GM23248 (cell line): ENCODE measurements around the gene RRAS2. TPM values are rescaled to one million over a fixed set of nuclear protein-coding genes. Genes with fewer than 3 reads are reported as not detected.
A peak's percentile ranks its signal among the peaks of the same experiment; 100 is the strongest.

Experiments
- DNase-seq: peaks from one replicate; pipeline ENCODE4 v3.0.0-alpha.2; 2015
- H2AFZ ChIP-seq: fragments of 200-600 bp; sonication (generic); 2 replicates; pipeline ENCODE4 v1.6.1; 2016; ENCODE audit warnings: antibody characterized with exemption
- H3F3A ChIP-seq: fragments of 200-600 bp; sonication (generic); 2 replicates; pipeline ENCODE4 v1.6.1; 2016; ENCODE audit warnings: mild to moderate bottlenecking, antibody characterized with exemption, mixed run types; ENCODE audit not compliant: insufficient read depth
- H3K27ac ChIP-seq: fragments of 200-600 bp; sonication (generic); 2 replicates; pipeline ENCODE4 v1.5.1; 2016; ENCODE audit warnings: mild to moderate bottlenecking
- H3K27me3 ChIP-seq: fragments of 200-600 bp; sonication (generic); replicated peaks from 2 replicates; pipeline ENCODE4 v1.6.1; 2016; ENCODE audit warnings: mild to moderate bottlenecking; ENCODE audit not compliant: insufficient read depth
- H3K36me3 ChIP-seq: fragments of 200-600 bp; sonication (generic); 2 replicates; pipeline ENCODE4 v1.6.1; 2016; ENCODE audit warnings: low read depth, mild to moderate bottlenecking
- H3K4me1 ChIP-seq: fragments of 200-600 bp; sonication (generic); 2 replicates; pipeline ENCODE4 v1.6.1; 2016; ENCODE audit warnings: mild to moderate bottlenecking; ENCODE audit not compliant: insufficient read depth
- H3K4me2 ChIP-seq: fragments of 200-600 bp; sonication (generic); one replicate; pipeline ENCODE4 v1.6.1; 2016; ENCODE audit warnings: mild to moderate bottlenecking; ENCODE audit not compliant: unreplicated experiment
- H3K4me3 ChIP-seq: fragments of 200-600 bp; sonication (generic); 2 replicates; pipeline ENCODE4 v1.5.1; 2016; ENCODE audit warnings: mild to moderate bottlenecking
- H3K79me2 ChIP-seq: fragments of 200-600 bp; sonication (generic); 2 replicates; pipeline ENCODE4 v1.6.1; 2016; ENCODE audit warnings: mild to moderate bottlenecking; ENCODE audit not compliant: insufficient read depth
- H3K9ac ChIP-seq: fragments of 200-600 bp; sonication (generic); 2 replicates; pipeline ENCODE4 v1.6.1; 2016; ENCODE audit warnings: mild to moderate bottlenecking
- H3K9me2 ChIP-seq: fragments of 200-600 bp; sonication (generic); 2 replicates; pipeline ENCODE4 v1.6.1; 2016; ENCODE audit warnings: mixed run types, mild to moderate bottlenecking, moderate library complexity; ENCODE audit not compliant: insufficient read depth
- H3K9me3 ChIP-seq: fragments of 200-600 bp; sonication (generic); one replicate; pipeline ENCODE4 v1.6.1; 2017; ENCODE audit warnings: low read depth
- H4K20me1 ChIP-seq: fragments of 200-600 bp; sonication (generic); 2 replicates; pipeline ENCODE4 v1.6.0; 2016; ENCODE audit not compliant: insufficient read depth
- EZH2 ChIP-seq: fragments of 200-600 bp; sonication (generic); IDR thresholded peaks from 2 replicates; pipeline ENCODE4 v1.6.1; 2018; ENCODE audit warnings: antibody characterized with exemption, mild to moderate bottlenecking; ENCODE audit not compliant: insufficient read depth, poor library complexity, severe bottlenecking
- EZH2phosphoT487 ChIP-seq: fragments of 200-600 bp; sonication (generic); IDR thresholded peaks from 2 replicates; pipeline ENCODE4 v1.6.1; 2018; ENCODE audit warnings: antibody characterized with exemption, moderate library complexity, mild to moderate bottlenecking, low read depth; ENCODE audit not compliant: insufficient read depth
- WGBS, 2 experiments: methylation state at CpG; one replicate each; pipeline ENCODE4 v1.1.6; 2015 to 2017; ENCODE audit warnings: low lambda C conversion rate in 2 of 2, low coverage in 1 of 2; ENCODE audit errors: missing lambda C conversion rate in 2 of 2; 5-methylcytosine and 5-hydroxymethylcytosine counted together
- in situ Hi-C: fragments of 300-500 bp; cut with MboI; formaldehyde crosslinking; loops from 2 replicates; pipeline ENCODE4 v1.15.0; 2020
- polyA plus RNA-seq: library from polyadenylated mRNA; unstranded; fragments of >200 nt; fragmentation: Nextera tagmentation; extraction: Ambion mirVana; gene quantifications from 2 replicates; pipeline ENCODE4 v1.2.1, GENCODE V29; 2016
- total RNA-seq: library from RNA; depleted of rRNA; stranded (reverse); fragments of >200 nt; shearing (Covaris generic); gene quantifications from 2 replicates; pipeline ENCODE4 v1.2.3, GENCODE V29; 2014

RRAS2 gene
- total and polyA plus RNA-seq, 2 experiments from 2014 or later, result 268 to 382 TPM

- DNase-seq, result no peak
- H3K36me3 ChIP-seq, result no peaks in the 10 kb centered on the region
- H3K9me3 ChIP-seq, result no peaks in the 10 kb centered on the region
- WGBS, 2 experiments, result 8 to 29% methylated on average over 1 of the region's 1 CpG
- H3K27ac ChIP-seq, result no peak overlapping the region
- H3K79me2 ChIP-seq, result no peaks in the 10 kb centered on the region
- H3K27me3 ChIP-seq, result no peaks in the 10 kb centered on the region
- no peak overlapping the region for H3K9ac ChIP-seq
- no peaks in the 10 kb centered on the region for H4K20me1 ChIP-seq
- H3K9me2 ChIP-seq, result no peaks in the 10 kb centered on the region
- no peak overlapping the region for H2AFZ ChIP-seq
- in situ Hi-C loops, result no loop called here
- peaks cover 23% of the 10 kb centered on the region for H3F3A ChIP-seq
- no peak for TF ChIP-seq EZH2
- TF ChIP-seq EZH2phosphoT487, result no peak
- H3K4me1 ChIP-seq, result peaks cover 35% of the 10 kb centered on the region
- no peak overlapping the region for H3K4me2 ChIP-seq
- H3K4me3 ChIP-seq, result no peak overlapping the region
Observed at GRCh38 chr11:14370496-14370895, 11.5 kb upstream of the RRAS2 start.

- Histone ChIP-seq H3K79me2 (no peaks in the 10 kb centered on the region), H3K36me3 (no peaks in the 10 kb centered on the region), H3K4me3 (no peak overlapping the region), H3K4me2 (no peak overlapping the region), H3K9ac (0 out of 2 replicates have a peak overlapping the region, but pooled peaks have one; percentile 1), H3K27ac (no peak overlapping the region), H2AFZ (peak overlapping the region; percentile 40; the same call in 1 of the 2 replicates), H3K4me1 (peaks cover 26% of the 10 kb centered on the region), H3K9me3 (no peaks in the 10 kb centered on the region), H3K27me3 (no peaks in the 10 kb centered on the region), H4K20me1 (no peaks in the 10 kb centered on the region), H3F3A (peaks cover 17% of the 10 kb centered on the region), H3K9me2 (no peaks in the 10 kb centered on the region)
- TF ChIP-seq EZH2phosphoT487 (no peak), EZH2 (no peak)
- in situ Hi-C loops, result no loop called here
- DNase-seq, result no peak
Observed at GRCh38 chr11:14369598-14369997, 10.6 kb upstream of the RRAS2 start.

GRCh38 chr11:14366936-14367335, 8.0 kb upstream of the RRAS2 start:
- Histone ChIP-seq H3K4me2 (no peak overlapping the region), H3K27me3 (no peaks in the 10 kb centered on the region), H3F3A (no peaks in the 10 kb centered on the region), H3K9me3 (no peaks in the 10 kb centered on the region), H3K4me1 (0 out of 2 replicates have a peak, but pooled peaks cover 4% of the 10 kb centered on the region), H3K4me3 (no peak overlapping the region), H4K20me1 (no peaks in the 10 kb centered on the region), H2AFZ (no peak overlapping the region), H3K36me3 (no peaks in the 10 kb centered on the region), H3K27ac (no peak overlapping the region), H3K9me2 (no peaks in the 10 kb centered on the region), H3K9ac (no peak overlapping the region), H3K79me2 (no peaks in the 10 kb centered on the region)
- no peak for DNase-seq
- TF ChIP-seq EZH2phosphoT487 (no peak), EZH2 (no peak)
- in situ Hi-C loops, result no loop called here

- no peak overlapping the region for H2AFZ ChIP-seq
- H3K9me2 ChIP-seq, result no peaks in the 10 kb centered on the region
- H3K9ac ChIP-seq, result no peak overlapping the region
- no peak overlapping the region for H3K4me3 ChIP-seq
- no peak overlapping the region for H3K27ac ChIP-seq
- H3K79me2 ChIP-seq, result no peaks in the 10 kb centered on the region
- no peaks in the 10 kb centered on the region for H4K20me1 ChIP-seq
- no peaks in the 10 kb centered on the region for H3K9me3 ChIP-seq
- no peak overlapping the region for H3K4me2 ChIP-seq
- no peak for DNase-seq
- WGBS, 2 experiments, result 88 to 91% methylated on average over 5 of the region's 5 CpGs
- H3K4me1 ChIP-seq, result 0 out of 2 replicates have a peak, but pooled peaks cover 3% of the 10 kb centered on the region
- no peaks in the 10 kb centered on the region for H3K27me3 ChIP-seq
- in situ Hi-C loops, result no loop called here
- H3K36me3 ChIP-seq, result no peaks in the 10 kb centered on the region
- TF ChIP-seq EZH2phosphoT487 (no peak), EZH2 (no peak)
- peaks cover 7% of the 10 kb centered on the region for H3F3A ChIP-seq
Observed at GRCh38 chr11:14364322-14364721, 5.3 kb upstream of the RRAS2 start.

DNA sequence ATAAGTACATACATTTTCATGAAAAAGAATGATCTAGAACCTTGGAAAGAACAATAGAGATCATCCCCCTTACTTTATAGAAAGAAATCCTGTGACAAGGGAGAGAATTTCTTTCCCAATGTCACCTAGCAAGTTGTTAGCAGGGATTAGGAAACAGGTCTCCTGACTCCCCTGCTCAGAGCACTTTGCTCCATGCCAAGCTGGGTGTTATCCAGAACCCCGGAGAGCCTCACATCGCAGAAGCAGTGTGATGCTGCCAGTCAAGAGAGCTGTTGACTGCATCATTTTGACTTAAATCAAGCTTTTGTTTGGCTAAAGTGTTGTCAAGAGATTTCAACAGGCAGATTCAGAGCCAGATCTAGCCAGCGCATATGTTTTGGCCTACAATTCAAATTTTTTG, 3.6 kb upstream of the RRAS2 start:
- Histone ChIP-seq H3K9ac (no peak overlapping the region), H3K27ac (no peak overlapping the region), H3K4me3 (no peak overlapping the region), H3K4me2 (no peak overlapping the region), H3F3A (peaks cover 10% of the 10 kb centered on the region), H3K27me3 (no peaks in the 10 kb centered on the region), H3K4me1 (no peaks in the 10 kb centered on the region), H3K36me3 (no peaks in the 10 kb centered on the region), H3K9me3 (no peaks in the 10 kb centered on the region), H3K9me2 (no peaks in the 10 kb centered on the region), H2AFZ (no peak overlapping the region), H3K79me2 (peaks cover 8% of the 10 kb centered on the region), H4K20me1 (no peaks in the 10 kb centered on the region)
- no peak for TF ChIP-seq EZH2
- TF ChIP-seq EZH2phosphoT487, result no peak
- WGBS, 2 experiments, result 66 to 67% methylated on average over 3 of the region's 3 CpGs
- DNase-seq, result no peak
- in situ Hi-C loops, result no loop called here
